ENCODE results near the gene ASTN2. TPM values are rescaled to one million over a fixed set of nuclear protein-coding genes. Genes with fewer than 3 reads are reported as not detected.

ASTN2 gene
- total RNA-seq, 1 donor from 2014 or later: 12.2 TPM

- TF ChIP-seq CTCF (IDR thresholded peaks at IDR 0.05; ENCODE audit: insufficient read depth, low read length, poor library complexity, severe bottlenecking): no peak
- no peak for DNase-seq (ENCODE audit: low read depth)
These were observed 200.4 kb downstream of the ASTN2 start for GRCh38 chr9:117214416-117214815.

GRCh38 chr9:117211280-117211679 is 203.6 kb downstream of the ASTN2 start:
- no peak for TF ChIP-seq CTCF (IDR thresholded peaks at IDR 0.05; ENCODE audit: insufficient read depth, low read length, poor library complexity, severe bottlenecking)
- Histone ChIP-seq H3K4me3 (ENCODE audit: low read depth, low read length) (no peak overlapping the region), H3K36me3 (ENCODE audit: control insufficient read depth, insufficient read depth, low read length) (no peaks in the 10 kb centered on the region), H3K27me3 (ENCODE audit: control insufficient read depth, insufficient read depth, low read length) (no peaks in the 10 kb centered on the region)
- no peak for DNase-seq (ENCODE audit: low read depth)

More at GRCh38 chr9:117214416-117214815, 200.4 kb downstream of the ASTN2 start:
- Histone ChIP-seq H3K27me3 (ENCODE audit: control insufficient read depth, insufficient read depth, low read length) (no peaks in the 10 kb centered on the region), H3K36me3 (ENCODE audit: control insufficient read depth, insufficient read depth, low read length) (no peaks in the 10 kb centered on the region), H3K4me3 (ENCODE audit: low read depth, low read length) (no peak overlapping the region)

DNA sequence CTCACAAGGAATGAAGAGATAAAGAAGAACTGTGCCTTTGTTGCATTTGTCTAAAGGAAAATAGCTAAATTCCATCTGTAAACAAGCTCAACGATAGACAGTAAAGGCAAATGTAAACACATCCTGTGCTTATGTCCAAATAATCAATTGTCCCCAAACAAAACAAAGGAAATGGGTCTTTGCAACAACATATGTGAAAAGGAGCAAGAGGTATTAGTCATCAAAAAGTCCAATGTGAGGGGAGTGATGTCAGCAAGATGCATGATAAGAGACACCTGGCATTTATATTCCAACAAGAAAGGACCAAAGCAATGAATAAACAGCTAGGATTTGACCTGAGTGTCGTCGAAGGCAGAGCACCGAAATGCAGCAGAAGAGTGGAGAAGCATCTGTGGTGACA is 209.1 kb downstream of the ASTN2 start:
- no peak for TF ChIP-seq CTCF (IDR thresholded peaks at IDR 0.05; ENCODE audit: insufficient read depth, low read length, poor library complexity, severe bottlenecking)
- DNase-seq (ENCODE audit: low read depth): no peak
- Histone ChIP-seq H3K27me3 (ENCODE audit: control insufficient read depth, insufficient read depth, low read length) (no peaks in the 10 kb centered on the region), H3K36me3 (ENCODE audit: control insufficient read depth, insufficient read depth, low read length) (no peaks in the 10 kb centered on the region), H3K4me3 (ENCODE audit: low read depth, low read length) (no peak overlapping the region)

DNA sequence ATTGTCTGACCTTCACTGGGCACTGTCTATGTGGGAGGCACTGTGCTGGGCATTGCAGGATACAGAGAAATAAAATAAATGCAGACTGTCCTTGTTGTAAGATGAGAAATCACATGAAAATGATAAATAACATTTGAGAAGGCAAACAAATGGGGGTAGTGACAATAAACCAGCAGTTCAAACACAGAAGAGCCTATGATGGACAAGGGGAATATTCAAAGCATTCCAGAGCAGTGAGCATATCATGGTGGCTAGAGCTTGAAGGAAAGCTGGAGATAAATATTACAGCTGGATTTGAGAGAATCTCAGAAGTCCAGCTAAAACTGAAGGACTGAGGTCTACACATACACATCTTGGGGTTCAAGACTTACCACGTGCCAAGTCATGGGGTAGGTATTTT is 209.9 kb downstream of the ASTN2 start:
- no peak overlapping the region for H3K4me3 ChIP-seq (ENCODE audit: low read depth, low read length)
- no peak for DNase-seq (ENCODE audit: low read depth)
- H3K27me3 ChIP-seq (ENCODE audit: control insufficient read depth, insufficient read depth, low read length): no peaks in the 10 kb centered on the region
- TF ChIP-seq CTCF (IDR thresholded peaks at IDR 0.05; ENCODE audit: insufficient read depth, low read length, poor library complexity, severe bottlenecking): no peak
- H3K36me3 ChIP-seq (ENCODE audit: control insufficient read depth, insufficient read depth, low read length): no peaks in the 10 kb centered on the region

DNA sequence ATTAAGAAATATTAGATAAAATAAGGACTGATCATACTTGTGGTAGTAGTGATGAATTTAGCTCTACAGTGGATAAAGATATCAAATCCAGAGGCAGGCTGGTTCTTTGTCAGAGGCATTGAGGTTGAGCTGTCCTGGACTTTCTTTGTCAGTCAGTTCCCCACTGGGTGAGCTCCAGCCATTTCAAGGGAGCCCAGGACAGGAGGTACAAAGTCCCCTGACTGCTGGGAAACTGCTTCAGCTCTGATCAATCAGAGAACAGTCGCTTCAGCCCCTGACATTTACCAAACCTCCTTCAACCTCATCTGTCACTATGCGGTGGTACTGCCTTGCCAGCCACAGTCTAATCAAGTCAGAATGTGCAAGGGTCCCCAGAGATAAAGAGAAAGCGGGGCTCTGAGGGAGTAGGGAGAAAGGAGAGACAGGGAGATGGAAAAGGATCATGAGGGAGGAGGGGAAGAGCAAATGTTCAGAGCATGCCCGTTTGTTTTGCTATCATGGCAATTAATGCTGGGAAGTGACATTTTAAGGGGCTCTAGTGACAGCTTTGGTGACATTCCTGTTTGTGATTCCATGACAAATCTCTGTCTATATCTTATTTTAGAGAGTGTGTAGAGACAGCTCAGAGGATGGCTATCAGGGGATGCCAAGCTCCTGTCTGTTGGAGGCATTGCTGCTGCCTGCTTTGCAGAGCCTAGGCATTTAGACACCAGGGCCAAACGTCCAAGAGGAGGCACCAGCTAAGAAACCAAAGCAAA is 223.2 kb downstream of the ASTN2 start:
- Histone ChIP-seq H3K36me3 (ENCODE audit: control insufficient read depth, insufficient read depth, low read length) (no peaks in the 10 kb centered on the region), H3K27me3 (ENCODE audit: control insufficient read depth, insufficient read depth, low read length) (no peaks in the 10 kb centered on the region), H3K4me3 (ENCODE audit: low read depth, low read length) (no peak overlapping the region)
- no peak for TF ChIP-seq CTCF (IDR thresholded peaks at IDR 0.05; ENCODE audit: insufficient read depth, low read length, poor library complexity, severe bottlenecking)
- DNase-seq (ENCODE audit: low read depth): no peak

- no peak overlapping the region for H3K4me3 ChIP-seq (ENCODE audit: low read depth, low read length)
These were observed 225.7 kb downstream of the ASTN2 start for GRCh38 chr9:117189121-117189520.

More at GRCh38 chr9:117189121-117189520, 225.7 kb downstream of the ASTN2 start:
- Histone ChIP-seq H3K27me3 (ENCODE audit: control insufficient read depth, insufficient read depth, low read length) (no peaks in the 10 kb centered on the region), H3K36me3 (ENCODE audit: control insufficient read depth, insufficient read depth, low read length) (no peaks in the 10 kb centered on the region)
- DNase-seq (ENCODE audit: low read depth): no peak
- TF ChIP-seq CTCF (IDR thresholded peaks at IDR 0.05; ENCODE audit: insufficient read depth, low read length, poor library complexity, severe bottlenecking): no peak
